A549 (cell line): Measurements from ENCODE around the gene ACSM6. TPM values are rescaled to one million over a fixed set of nuclear protein-coding genes. Genes with fewer than 3 reads are reported as not detected.
A peak's percentile ranks its signal among the peaks of the same experiment; 100 is the strongest.

Experiments
- ATAC-seq, 2 experiments: fragments of 200-7000 bp in 1 of 2; fragments of >200 bp in 1 of 2; cut with Nextera tagmentation in 1 of 2; cut with Tn5 transposase in 1 of 2; 3 replicates each; pipeline versions ENCODE4 v1.8.0 to v1.9.1; 2018 to 2020; ENCODE audit warnings: mild to moderate bottlenecking in 1 of 2, moderate library complexity in 1 of 2
- CTCF ChIA-PET: fragments of 300-600 bp; sonication (Branson Sonifier 250); formaldehyde crosslinking; extraction: SDS; loops from one replicate; lab custom pipeline; 2021; ENCODE audit warnings: antibody characterized with exemption, inconsistent platforms; lab: Yijun Ruan, JAX
- POLR2A ChIA-PET: fragments of 350-600 bp; formaldehyde crosslinking; extraction: SDS; loops from one replicate; lab custom pipeline; 2021; ENCODE audit warnings: antibody characterized with exemption, inconsistent platforms; lab: Yijun Ruan, JAX
- DNase-seq, 2 experiments: peaks; one replicate each; pipeline versions ENCODE4 v3.0.0 to v3.0.0-alpha.2; 2011 to 2016; ENCODE audit warnings: low read depth in 1 of 2, low spot score in 1 of 2
- FAIRE-seq: peaks from 2 replicates; lab custom pipeline; 2011; peaks lifted over from hg19 to GRCh38; lab: Jason Lieb, UNC
- H3K27ac ChIP-seq, 2 experiments: fragments of >200 bp; sonication (Bioruptor Twin); formaldehyde crosslinking; 3 replicates each; pipeline ENCODE4 v1.5.1; 2016 to 2017
- H3K4me1 ChIP-seq: fragments of >200 bp; sonication (Bioruptor Twin); formaldehyde crosslinking; 3 replicates; pipeline ENCODE4 v1.6.1; 2016
- H3K4me2 ChIP-seq: fragments of >200 bp; sonication (Bioruptor Twin); formaldehyde crosslinking; 3 replicates; pipeline ENCODE4 v1.6.1; 2016
- H3K4me3 ChIP-seq: fragments of >200 bp; sonication (Bioruptor Twin); formaldehyde crosslinking; 3 replicates; pipeline ENCODE4 v1.5.1; 2016
- H3K9me3 ChIP-seq: fragments of >200 bp; sonication (Bioruptor Twin); formaldehyde crosslinking; 3 replicates; pipeline ENCODE4 v1.6.1; 2016
- CEBPB ChIP-seq, 2 experiments: fragments of >200 bp in 1 of 2; sonication (Bioruptor Twin) in 1 of 2; formaldehyde crosslinking in 1 of 2; IDR thresholded peaks; 2 replicates each; pipeline ENCODE4 v1.6.1; 2012 to 2016
- CHD2 ChIP-seq: fragments of 150-350 bp; IDR thresholded peaks from 2 replicates; pipeline ENCODE4 v1.6.1; 2014; ENCODE audit warnings: low read length; ENCODE audit not compliant: partially characterized antibody
- CHD4 ChIP-seq: fragments of 200-600 bp; sonication (generic); IDR thresholded peaks from 2 replicates; pipeline ENCODE4 v1.6.1; 2016; ENCODE audit warnings: antibody characterized with exemption, mild to moderate bottlenecking, borderline replicate concordance
- EHF ChIP-seq: fragments of 250-450 bp; sonication (Bioruptor Pico); IDR thresholded peaks from 2 replicates; pipeline ENCODE4 v1.5.0; 2020; ENCODE audit warnings: mild to moderate bottlenecking
- EHMT2 ChIP-seq: fragments of 200-600 bp; sonication (generic); IDR thresholded peaks from 2 replicates; pipeline ENCODE4 v1.6.1; 2016; ENCODE audit warnings: antibody characterized with exemption, low read depth, mild to moderate bottlenecking, moderate library complexity
- EP300 ChIP-seq, 2 experiments: fragments of >200 bp; sonication (Bioruptor Twin); formaldehyde crosslinking; IDR thresholded peaks; 2 replicates in 1 of 2; 3 replicates in 1 of 2; pipeline ENCODE4 v1.6.1; 2016 to 2017
- FOSL2 ChIP-seq, 2 experiments: fragments of 450-650 bp in 1 of 2; fragments of >200 bp in 1 of 2; sonication (Bioruptor Twin) in 1 of 2; formaldehyde crosslinking; IDR thresholded peaks; 2 replicates each; pipeline versions ENCODE4 v1.5.0 to v1.6.1; 2016 to 2020; ENCODE audit warnings: mild to moderate bottlenecking in 1 of 2, moderate library complexity in 1 of 2
- FOXS1 ChIP-seq: fragments of 250-450 bp; sonication (Bioruptor Pico); IDR thresholded peaks from 2 replicates; pipeline ENCODE4 v1.5.0; 2020; ENCODE audit warnings: mild to moderate bottlenecking, moderate library complexity
- GATA3 ChIP-seq: IDR thresholded peaks from 2 replicates; pipeline ENCODE4 v1.6.1; 2012; ENCODE audit warnings: borderline replicate concordance
- HEYL ChIP-seq: fragments of 250-450 bp; sonication (Bioruptor Pico); IDR thresholded peaks from 2 replicates; pipeline ENCODE4 v1.8.0; 2021; ENCODE audit warnings: mild to moderate bottlenecking, moderate library complexity
- HOXB5 ChIP-seq: fragments of 250-450 bp; sonication (Bioruptor Pico); IDR thresholded peaks from 2 replicates; pipeline ENCODE4 v1.5.0; 2020; ENCODE audit warnings: mild to moderate bottlenecking, moderate library complexity
- JUNB ChIP-seq: fragments of >200 bp; sonication (Bioruptor Twin); formaldehyde crosslinking; IDR thresholded peaks from 2 replicates; pipeline ENCODE4 v1.6.1; 2016
- KDM5A ChIP-seq: fragments of 200-600 bp; sonication (generic); IDR thresholded peaks from 2 replicates; pipeline ENCODE4 v1.6.1; 2016; ENCODE audit warnings: antibody characterized with exemption, mild to moderate bottlenecking
- MAFK ChIP-seq: fragments of 450-650 bp; IDR thresholded peaks from 2 replicates; pipeline ENCODE4 v1.6.1; 2014; ENCODE audit not compliant: partially characterized antibody
- MYC ChIP-seq: IDR thresholded peaks from 2 replicates; pipeline ENCODE4 v1.6.1; 2012; ENCODE audit warnings: mild to moderate bottlenecking, inconsistent platforms, low read length, improper control_type of control experiment, borderline replicate concordance
- RARB ChIP-seq: fragments of 250-450 bp; sonication (Bioruptor Pico); IDR thresholded peaks from 2 replicates; pipeline ENCODE4 v1.8.0; 2021; ENCODE audit warnings: mild to moderate bottlenecking, moderate library complexity
- RFX5 ChIP-seq: fragments of 450-650 bp; IDR thresholded peaks from 2 replicates; pipeline ENCODE4 v1.7.1; 2014; ENCODE audit warnings: antibody characterized with exemption, mild to moderate bottlenecking, moderate library complexity
- SMC3 ChIP-seq: fragments of >200 bp; sonication (Bioruptor Twin); formaldehyde crosslinking; IDR thresholded peaks from 3 replicates; pipeline ENCODE4 v1.6.1; 2018; ENCODE audit warnings: inconsistent platforms
- ZFP36 ChIP-seq: fragments of 450-650 bp; IDR thresholded peaks from 2 replicates; pipeline ENCODE4 v1.6.1; 2014; ENCODE audit warnings: borderline replicate concordance; ENCODE audit not compliant: partially characterized antibody
- ZNF302 ChIP-seq: fragments of 250-450 bp; sonication (Bioruptor Pico); IDR thresholded peaks from 2 replicates; pipeline ENCODE4 v1.9.0; 2021; ENCODE audit warnings: inconsistent platforms, mild to moderate bottlenecking, moderate library complexity
- ZSCAN20 ChIP-seq: fragments of 250-450 bp; sonication (Bioruptor Pico); IDR thresholded peaks from 2 replicates; pipeline ENCODE4 v1.8.0; 2022; ENCODE audit warnings: mild to moderate bottlenecking, moderate library complexity
- WGBS: methylation state at CpG from one replicate; pipeline ENCODE4 v1.1.6; 2017; ENCODE audit errors: missing lambda C conversion rate; 5-methylcytosine and 5-hydroxymethylcytosine counted together
- polyA plus RNA-seq, 4 experiments: library from polyadenylated mRNA; depleted of rRNA in 3 of 4; stranded (reverse); fragments of >200 nt; fragmentation: RNase III in 1 of 4; extraction: RNeasy Plus Mini Kit Qiagen cat#74134 plus additional on column Dnase treatment in 1 of 4; gene quantifications; 2 replicates in 3 of 4; 3 replicates in 1 of 4; pipeline ENCODE4 v1.2.3, GENCODE V29; 2011 to 2017
- TF ChIP-seq, protein P1 (sequence below): fragments of 150-350 bp; IDR thresholded peaks from 2 replicates; pipeline ENCODE4 v1.6.1; 2014; ENCODE audit warnings: low read depth, mild to moderate bottlenecking, low read length
- TF ChIP-seq, protein P2 (sequence below): fragments of 250-450 bp; sonication (Bioruptor Pico); IDR thresholded peaks from 2 replicates; pipeline ENCODE4 v1.5.0; 2021; ENCODE audit warnings: mild to moderate bottlenecking, moderate library complexity, borderline replicate concordance
- TF ChIP-seq, protein P3 (sequence below): IDR thresholded peaks from 2 replicates; pipeline ENCODE4 v1.6.1; 2012; ENCODE audit warnings: low read depth, borderline replicate concordance
- TF ChIP-seq, protein P4 (sequence below): IDR thresholded peaks from 2 replicates; pipeline ENCODE4 v1.6.1; 2012
- TF ChIP-seq, protein P5 (sequence below): fragments of >200 bp; sonication (Bioruptor Twin); formaldehyde crosslinking; IDR thresholded peaks from 2 replicates; pipeline ENCODE4 v1.6.1; 2016

Gene ACSM6
- polyA plus RNA-seq, 2 of the 4 experiments (the other 2 are of a cell fraction) = not detected

DNA sequence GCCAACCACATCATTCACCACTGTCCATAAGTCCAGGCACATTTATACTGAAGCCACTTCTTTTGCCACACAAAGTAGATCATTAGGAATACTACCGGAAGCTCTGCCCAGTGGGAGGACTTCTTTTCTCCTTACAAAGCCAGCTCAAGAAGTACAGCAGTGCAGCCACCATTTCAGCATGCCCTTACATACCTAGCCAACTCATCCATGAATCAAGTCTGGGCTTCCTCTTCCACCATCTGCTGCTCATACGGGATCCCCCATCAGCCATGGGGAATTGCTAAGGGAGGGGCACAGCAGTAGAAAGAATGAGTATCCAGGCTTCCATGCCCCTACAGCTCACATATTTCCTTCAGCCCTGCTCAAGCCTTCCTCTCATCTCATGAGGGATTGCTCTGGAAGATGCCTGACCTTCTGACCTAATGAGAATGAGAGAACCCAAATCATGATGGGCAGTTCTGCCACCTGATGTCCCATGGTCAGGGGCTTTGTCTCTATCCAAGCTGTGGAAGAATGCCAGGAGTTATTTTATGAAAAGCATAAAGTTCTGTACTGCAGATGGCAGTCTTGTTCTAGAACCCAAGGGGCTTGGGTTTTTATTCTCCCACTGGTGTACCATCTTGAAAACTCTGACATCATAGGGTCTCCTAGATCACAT, 39.5 kb downstream of the ACSM6 start (continued):
- TF ChIP-seq, protein P1, sequence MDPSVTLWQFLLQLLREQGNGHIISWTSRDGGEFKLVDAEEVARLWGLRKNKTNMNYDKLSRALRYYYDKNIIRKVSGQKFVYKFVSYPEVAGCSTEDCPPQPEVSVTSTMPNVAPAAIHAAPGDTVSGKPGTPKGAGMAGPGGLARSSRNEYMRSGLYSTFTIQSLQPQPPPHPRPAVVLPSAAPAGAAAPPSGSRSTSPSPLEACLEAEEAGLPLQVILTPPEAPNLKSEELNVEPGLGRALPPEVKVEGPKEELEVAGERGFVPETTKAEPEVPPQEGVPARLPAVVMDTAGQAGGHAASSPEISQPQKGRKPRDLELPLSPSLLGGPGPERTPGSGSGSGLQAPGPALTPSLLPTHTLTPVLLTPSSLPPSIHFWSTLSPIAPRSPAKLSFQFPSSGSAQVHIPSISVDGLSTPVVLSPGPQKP = no peak

DNA sequence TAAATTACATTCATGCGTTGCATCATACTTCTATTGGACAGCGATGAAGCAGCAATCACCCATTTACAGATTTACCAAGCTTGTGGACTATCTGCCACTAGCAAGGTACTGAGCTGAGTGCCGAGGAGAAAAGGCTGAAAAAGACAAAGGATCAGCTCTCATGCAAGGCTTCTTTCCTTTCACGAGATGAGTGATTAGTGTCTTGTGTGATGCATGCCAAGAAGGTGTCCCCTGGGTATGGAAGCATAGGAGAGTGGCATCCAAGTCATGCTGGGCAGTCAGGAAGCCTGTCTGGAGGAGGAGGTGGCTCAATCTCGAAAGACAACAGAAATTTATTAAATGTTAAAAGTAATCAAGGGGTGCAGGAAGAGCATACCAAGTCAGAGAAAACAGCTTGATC, 40.9 kb downstream of the ACSM6 start:
- ChIA-PET CTCF (interaction anchor here (0.6 to 18.4 kb wide), 7 partner anchors 7 to 554 kb away, joined by 3 to 637 read pairs (median 23); no protein-coding TSS in a partner anchor), POLR2A (interaction anchor here (0.7 kb wide), 1 partner anchor 333 kb away, joined by 5 read pairs; no protein-coding TSS in a partner anchor)
- Histone ChIP-seq H3K4me3 (no peak overlapping the region), H3K27ac (peak overlapping the region; percentile 63 to 85; a peak in 5 of 6 replicates), H3K4me2 (peak overlapping the region; percentile 20; the same call in 1 of the 3 replicates), H3K9me3 (no peaks in the 10 kb centered on the region), H3K4me1 (peaks cover 44% of the 10 kb centered on the region)
- DNase-seq = no peak
- no peak for ATAC-seq
- FAIRE-seq = no peak
- WGBS = 61% methylated on average over 5 of the region's 5 CpGs
- TF ChIP-seq CHD4 (no peak), ZSCAN20 (CRISPR knock-in tag) (no peak), CHD2 (no peak), EP300 (IDR thresholded peaks at IDR 0.05) (no peak), CEBPB (IDR thresholded peaks at IDR 0.05) (no peak), FOSL2 (IDR thresholded peaks at IDR 0.05) (no peak), FOSL2 (CRISPR knock-in tag; IDR thresholded peaks at IDR 0.05) (no peak), JUNB (no peak), KDM5A (no peak), FOXS1 (CRISPR knock-in tag) (no peak), MYC (no peak), EHMT2 (no peak), MAFK (no peak), RARB (CRISPR knock-in tag) (no peak), HEYL (no peak), SMC3 (no peak), HOXB5 (CRISPR knock-in tag) (no peak), RFX5 (no peak), GATA3 (no peak)
- TF ChIP-seq, protein P2, sequence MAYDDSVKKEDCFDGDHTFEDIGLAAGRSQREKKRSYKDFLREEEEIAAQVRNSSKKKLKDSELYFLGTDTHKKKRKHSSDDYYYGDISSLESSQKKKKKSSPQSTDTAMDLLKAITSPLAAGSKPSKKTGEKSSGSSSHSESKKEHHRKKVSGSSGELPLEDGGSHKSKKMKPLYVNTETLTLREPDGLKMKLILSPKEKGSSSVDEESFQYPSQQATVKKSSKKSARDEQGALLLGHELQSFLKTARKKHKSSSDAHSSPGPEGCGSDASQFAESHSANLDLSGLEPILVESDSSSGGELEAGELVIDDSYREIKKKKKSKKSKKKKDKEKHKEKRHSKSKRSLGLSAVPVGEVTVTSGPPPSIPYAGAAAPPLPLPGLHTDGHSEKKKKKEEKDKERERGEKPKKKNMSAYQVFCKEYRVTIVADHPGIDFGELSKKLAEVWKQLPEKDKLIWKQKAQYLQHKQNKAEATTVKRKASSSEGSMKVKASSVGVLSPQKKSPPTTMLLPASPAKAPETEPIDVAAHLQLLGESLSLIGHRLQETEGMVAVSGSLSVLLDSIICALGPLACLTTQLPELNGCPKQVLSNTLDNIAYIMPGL = no peak

DNA sequence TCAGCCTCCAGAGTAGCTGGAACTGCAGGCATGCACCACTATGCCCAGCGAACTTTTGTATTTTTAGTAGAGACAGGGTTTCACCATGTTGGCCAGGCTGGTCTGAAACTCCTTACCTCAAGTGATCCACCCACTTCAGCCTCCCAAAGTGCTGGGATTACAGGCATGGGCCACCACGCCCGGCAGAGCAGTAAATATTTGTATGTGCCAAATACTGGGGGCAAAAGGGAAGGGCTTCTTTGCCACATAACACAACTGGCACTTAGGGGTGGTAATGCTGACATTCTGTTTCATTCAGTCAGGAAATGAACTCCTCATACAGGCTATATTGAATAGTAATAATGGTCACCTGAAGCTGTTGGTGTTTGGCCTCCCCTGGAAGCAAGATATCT, 41.6 kb downstream of the ACSM6 start:
- ChIA-PET CTCF (interaction anchor here (1.0 to 18.4 kb wide), 8 partner anchors 9 to 157 kb away, joined by 3 to 637 read pairs (median 6); no protein-coding TSS in a partner anchor), POLR2A (no interaction called here)
- Histone ChIP-seq H3K4me3 (no peak overlapping the region), H3K4me1 (peaks cover 37% of the 10 kb centered on the region), H3K27ac (peak overlapping the region; percentile 63 to 85; a peak in 5 of 6 replicates), H3K9me3 (no peaks in the 10 kb centered on the region), H3K4me2 (peak overlapping the region; percentile 58)
- 48% methylated on average over 3 of the region's 3 CpGs for WGBS
- TF ChIP-seq, protein P3, sequence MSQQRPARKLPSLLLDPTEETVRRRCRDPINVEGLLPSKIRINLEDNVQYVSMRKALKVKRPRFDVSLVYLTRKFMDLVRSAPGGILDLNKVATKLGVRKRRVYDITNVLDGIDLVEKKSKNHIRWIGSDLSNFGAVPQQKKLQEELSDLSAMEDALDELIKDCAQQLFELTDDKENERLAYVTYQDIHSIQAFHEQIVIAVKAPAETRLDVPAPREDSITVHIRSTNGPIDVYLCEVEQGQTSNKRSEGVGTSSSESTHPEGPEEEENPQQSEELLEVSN = no peak
- TF ChIP-seq, protein P4, sequence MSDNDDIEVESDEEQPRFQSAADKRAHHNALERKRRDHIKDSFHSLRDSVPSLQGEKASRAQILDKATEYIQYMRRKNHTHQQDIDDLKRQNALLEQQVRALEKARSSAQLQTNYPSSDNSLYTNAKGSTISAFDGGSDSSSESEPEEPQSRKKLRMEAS = no peak
- no peak for TF ChIP-seq MYC
- TF ChIP-seq HEYL = no peak
- TF ChIP-seq, protein P2 = no peak
- no peak for TF ChIP-seq ZFP36
- TF ChIP-seq EHF = no peak
- no peak for TF ChIP-seq KDM5A
- TF ChIP-seq ZNF302 (CRISPR knock-in tag) = no peak
- no peak for TF ChIP-seq FOXS1 (CRISPR knock-in tag)
- TF ChIP-seq, protein P5, sequence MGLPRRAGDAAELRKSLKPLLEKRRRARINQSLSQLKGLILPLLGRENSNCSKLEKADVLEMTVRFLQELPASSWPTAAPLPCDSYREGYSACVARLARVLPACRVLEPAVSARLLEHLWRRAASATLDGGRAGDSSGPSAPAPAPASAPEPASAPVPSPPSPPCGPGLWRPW = no peak
- no peak for TF ChIP-seq RARB (CRISPR knock-in tag)
- ATAC-seq (peak in 1 of 2 experiments; percentile 37; a peak in 3 of 6 replicates), DNase-seq (no peak), FAIRE-seq (no peak)
